ENCODE data around the gene KDM4B.
A peak's percentile ranks its signal among the peaks of the same experiment; 100 is the strongest.

KDM4B gene

DNA sequence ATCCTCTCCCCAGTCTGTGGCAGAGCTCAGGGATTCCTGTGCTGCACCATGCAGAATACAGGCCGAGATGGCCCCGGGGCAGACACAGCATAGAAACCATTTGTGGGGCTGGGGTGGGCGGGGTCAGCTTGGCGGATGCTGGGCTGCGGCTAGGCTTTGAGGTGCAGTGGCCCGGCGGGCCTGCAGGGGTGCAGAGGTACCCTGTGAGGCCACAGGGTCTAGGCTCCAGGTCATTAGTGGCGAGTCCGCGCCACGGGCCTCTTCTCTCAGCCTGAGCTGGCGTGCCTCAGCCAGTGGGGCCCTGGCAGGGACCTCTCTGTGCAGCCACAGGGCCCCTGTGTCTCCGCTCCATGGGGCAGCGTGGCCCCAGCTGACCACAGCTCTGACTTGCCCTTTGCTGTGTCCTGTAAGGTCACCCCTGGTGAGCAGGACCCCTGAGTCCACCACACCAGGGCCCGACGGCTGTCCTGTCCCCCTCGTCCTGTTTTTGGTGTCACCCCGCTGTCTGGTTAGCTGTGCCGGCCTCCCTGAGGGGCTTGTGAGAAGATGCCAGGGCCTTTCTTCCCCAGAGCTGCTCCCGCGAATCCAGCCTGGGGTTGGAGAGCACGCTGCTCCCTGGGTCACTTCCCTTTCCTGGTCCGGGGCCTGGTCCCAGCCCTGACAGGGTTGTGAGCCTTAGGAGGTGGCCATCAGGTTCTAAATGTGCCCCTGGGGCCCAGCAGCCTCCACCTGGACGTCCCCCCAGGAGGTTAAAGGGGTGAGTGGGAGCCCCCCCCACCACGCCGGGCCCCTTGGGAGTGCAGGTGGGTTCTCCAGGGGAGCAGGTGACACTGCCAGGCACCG, 12.1 kb downstream of the KDM4B start:
- peak overlapping the region in 1 of 21 experiments; percentile 15 for H3K27ac ChIP-seq
- H3K4me3 ChIP-seq: no peak overlapping the region

GRCh38 chr19:4981681-4981958, 12.7 kb downstream of the KDM4B start:
- Histone ChIP-seq H3K27ac (no peak overlapping the region), H3K4me3 (no peak overlapping the region)

DNA sequence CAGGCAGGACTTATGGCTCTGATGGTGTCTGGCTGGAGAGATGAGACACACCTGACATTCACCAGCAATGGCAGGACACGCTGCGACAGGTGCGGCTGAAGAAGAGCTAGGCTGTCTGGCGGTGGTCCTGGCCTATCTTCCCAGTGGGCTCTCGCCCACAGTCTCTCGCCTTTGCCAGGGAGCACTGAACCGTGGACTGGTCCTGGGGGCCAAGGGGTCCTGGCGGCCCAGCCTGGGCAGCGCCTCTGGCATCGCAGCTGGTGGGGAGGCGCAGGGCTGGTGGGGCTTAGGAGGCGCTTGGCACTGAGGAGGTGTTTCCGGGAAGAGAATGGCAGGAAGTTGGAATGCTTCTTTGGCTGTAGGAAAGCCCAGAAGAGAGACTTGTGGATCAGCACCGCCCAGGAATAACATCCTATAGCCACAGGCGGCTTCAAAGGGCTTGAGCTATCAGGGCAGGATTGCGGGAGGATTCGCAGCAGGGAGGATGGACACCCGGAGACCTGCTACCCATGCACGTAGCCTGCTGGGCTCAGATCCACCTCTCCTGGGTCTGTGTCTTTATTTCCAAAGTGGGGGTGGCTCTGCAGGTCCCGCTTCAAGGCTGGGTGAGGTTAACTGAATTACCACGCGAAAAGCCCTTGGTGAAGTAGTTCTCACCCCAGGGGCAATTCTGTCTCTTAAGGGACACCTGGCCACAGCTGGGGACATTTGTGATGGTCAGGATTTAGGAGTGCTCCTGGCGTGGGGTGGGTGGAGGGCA, 14.6 kb downstream of the KDM4B start:
- H3K4me3 ChIP-seq: no peak overlapping the region
- H3K27ac ChIP-seq: no peak overlapping the region

DNA sequence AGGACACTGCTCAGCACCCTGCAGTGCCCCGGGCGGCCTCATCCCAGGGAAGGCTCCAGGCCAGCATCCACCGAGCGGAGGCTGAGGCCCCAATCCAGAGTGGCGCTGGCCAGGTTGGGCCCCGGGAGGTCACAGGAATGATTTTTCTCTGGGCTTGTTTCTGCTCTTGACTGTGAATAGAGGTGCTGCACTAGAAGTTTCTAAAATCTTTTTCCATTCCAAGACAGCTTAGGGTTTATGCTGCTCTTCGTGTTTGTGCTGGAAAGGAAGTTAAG, 15.1 kb downstream of the KDM4B start:
- H3K4me3 ChIP-seq: no peak overlapping the region
- H3K27ac ChIP-seq: no peak overlapping the region

- no peak overlapping the region for H3K27ac ChIP-seq
- H3K4me3 ChIP-seq: no peak overlapping the region
These were observed 15.6 kb downstream of the KDM4B start for GRCh38 chr19:4984438-4984990.

DNA sequence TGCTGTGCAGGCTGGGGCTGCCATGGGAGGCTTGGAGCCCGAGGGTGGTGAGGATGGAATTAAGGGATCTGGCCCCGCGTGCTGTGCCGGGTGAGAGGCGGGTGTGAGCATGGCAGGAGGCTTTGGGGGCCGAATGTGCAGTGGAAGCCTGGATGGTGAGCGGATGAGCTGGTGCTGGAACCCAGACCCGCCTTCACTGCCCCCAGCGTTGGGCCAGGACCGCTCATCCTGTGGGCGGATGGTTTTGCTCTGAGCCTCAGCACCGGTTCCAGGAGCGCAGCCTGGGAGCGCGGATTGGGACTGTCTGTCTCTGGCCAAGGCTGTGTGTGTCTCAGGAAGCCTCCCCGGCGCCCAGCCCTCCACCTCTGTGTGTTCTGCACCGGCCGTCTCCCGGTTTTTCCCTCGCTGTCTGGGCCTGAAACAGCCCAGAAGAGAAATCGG, 16.7 kb downstream of the KDM4B start:
- Histone ChIP-seq H3K4me3 (no peak overlapping the region), H3K27ac (no peak overlapping the region)

- no peak overlapping the region for H3K4me3 ChIP-seq
- no peak overlapping the region for H3K27ac ChIP-seq
These were observed 17.1 kb downstream of the KDM4B start for GRCh38 chr19:4986056-4986455.

GRCh38 chr19:4986471-4986891, 17.6 kb downstream of the KDM4B start:
- no peak overlapping the region for H3K27ac ChIP-seq

GRCh38 chr19:4987256-4987655, 18.3 kb downstream of the KDM4B start:
- Histone ChIP-seq H3K4me3 (no peak overlapping the region), H3K27ac (no peak overlapping the region)

More at GRCh38 chr19:4986471-4986891, 17.6 kb downstream of the KDM4B start:
- no peak overlapping the region for H3K4me3 ChIP-seq

GRCh38 chr19:4987692-4988370, 18.9 kb downstream of the KDM4B start:
- Histone ChIP-seq H3K27ac (peak overlapping the region in 1 of 21 experiments; percentile 51), H3K4me3 (no peak overlapping the region)

DNA sequence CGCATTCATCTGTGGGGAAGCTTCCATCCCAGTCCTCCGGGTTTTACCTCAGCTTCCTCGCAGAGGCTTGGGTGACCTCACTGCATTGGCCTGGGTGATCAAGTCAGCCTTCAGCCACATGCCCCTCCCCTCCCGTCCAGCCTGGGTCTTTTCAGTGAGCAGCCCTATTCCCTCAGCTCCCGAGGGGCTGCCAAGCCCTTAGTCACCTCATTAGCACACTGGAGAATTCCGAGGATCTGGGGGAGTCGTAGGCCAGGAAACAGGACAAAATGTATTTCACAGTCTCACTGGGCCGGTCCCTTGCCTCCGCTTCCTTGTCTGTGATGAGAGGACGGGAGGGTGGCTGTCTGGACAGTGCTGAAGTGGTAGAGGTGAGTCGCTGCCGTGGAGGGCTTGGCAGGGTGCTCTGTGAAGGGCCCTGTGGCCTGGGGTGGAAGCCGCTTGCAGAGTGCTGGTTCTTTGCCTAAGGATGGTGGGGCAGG, 19.9 kb downstream of the KDM4B start:
- Histone ChIP-seq H3K4me3 (no peak overlapping the region), H3K27ac (peak overlapping the region in 10 of 21 experiments; percentile 14 to 51 (median 36))

DNA sequence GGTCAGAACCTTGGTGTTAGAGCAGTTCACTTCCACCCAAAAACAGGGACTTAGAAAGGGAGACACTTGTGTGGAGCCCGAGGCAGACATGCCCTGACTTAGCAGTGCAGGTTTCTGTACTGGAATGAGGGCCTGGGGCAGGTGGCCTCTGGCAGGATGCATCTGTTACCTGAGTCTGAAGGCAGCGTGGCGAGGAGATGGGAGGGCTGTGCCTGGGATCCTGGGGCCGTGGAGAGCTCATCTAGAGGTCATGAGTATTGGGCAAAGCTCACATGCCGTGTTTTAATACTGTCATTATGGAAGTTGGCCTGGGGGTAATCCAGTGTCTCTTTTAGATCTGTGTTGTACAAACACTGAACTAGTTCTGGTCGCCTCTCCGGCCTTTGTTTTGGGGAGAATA, 21.4 kb downstream of the KDM4B start:
- no peak overlapping the region for H3K27ac ChIP-seq
- no peak overlapping the region for H3K4me3 ChIP-seq

DNA sequence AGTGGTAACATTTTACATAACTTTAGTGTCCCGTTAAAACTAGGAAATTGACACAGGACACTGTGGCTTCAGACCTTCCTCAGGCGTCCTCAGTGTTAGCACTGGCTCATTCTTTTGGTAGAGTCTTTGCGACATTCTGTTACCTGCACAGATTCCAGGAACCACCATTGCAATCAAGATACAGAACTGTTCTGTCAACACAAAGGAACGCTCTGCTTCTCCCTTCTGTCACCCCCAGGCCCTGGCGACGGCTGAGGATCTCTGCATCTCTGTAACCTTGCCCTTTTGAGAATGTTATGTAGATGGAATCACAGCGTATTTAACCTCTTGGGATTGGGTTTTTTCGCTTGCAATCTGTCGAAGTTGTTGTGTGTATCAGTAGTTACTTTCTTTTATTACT, 22.6 kb downstream of the KDM4B start:
- Histone ChIP-seq H3K27ac (no peak overlapping the region), H3K4me3 (no peak overlapping the region)

GRCh38 chr19:4991996-4992698, 23.2 kb downstream of the KDM4B start:
- Histone ChIP-seq H3K27ac (no peak overlapping the region), H3K4me3 (no peak overlapping the region)

- Histone ChIP-seq H3K27ac (no peak overlapping the region), H3K4me3 (no peak overlapping the region)
These were observed 24.8 kb downstream of the KDM4B start for GRCh38 chr19:4993683-4994082.

- H3K4me3 ChIP-seq: no peak overlapping the region
- no peak overlapping the region for H3K27ac ChIP-seq
These were observed 27.8 kb downstream of the KDM4B start for GRCh38 chr19:4996701-4997100.

DNA sequence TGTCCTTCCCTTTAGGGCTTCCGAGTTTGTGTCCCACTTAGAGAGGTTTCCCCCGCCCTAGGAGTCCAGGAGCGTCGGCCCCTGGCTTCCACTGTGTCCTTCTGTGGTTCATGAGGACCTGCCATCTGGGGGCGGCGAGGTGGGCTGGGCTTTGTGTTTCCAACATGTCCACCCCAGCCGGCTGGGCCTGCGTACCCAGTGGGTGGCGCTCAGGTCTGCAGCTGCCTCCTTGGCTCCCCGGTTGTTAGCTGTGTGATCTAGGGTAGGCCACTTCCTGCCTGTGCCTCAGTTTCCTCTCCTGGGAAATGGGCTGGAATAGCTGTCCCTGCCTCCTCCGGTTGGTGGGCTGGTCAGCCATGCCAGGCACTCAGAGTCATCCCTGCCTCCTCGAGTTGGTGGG, 28.4 kb downstream of the KDM4B start:
- no peak overlapping the region for H3K27ac ChIP-seq
- no peak overlapping the region for H3K4me3 ChIP-seq

- Histone ChIP-seq H3K4me3 (no peak overlapping the region), H3K27ac (no peak overlapping the region)
These were observed 31.3 kb downstream of the KDM4B start for GRCh38 chr19:5000120-5000611.

GRCh38 chr19:5001615-5002014, 32.7 kb downstream of the KDM4B start:
- no peak overlapping the region for H3K27ac ChIP-seq
- no peak overlapping the region for H3K4me3 ChIP-seq

DNA sequence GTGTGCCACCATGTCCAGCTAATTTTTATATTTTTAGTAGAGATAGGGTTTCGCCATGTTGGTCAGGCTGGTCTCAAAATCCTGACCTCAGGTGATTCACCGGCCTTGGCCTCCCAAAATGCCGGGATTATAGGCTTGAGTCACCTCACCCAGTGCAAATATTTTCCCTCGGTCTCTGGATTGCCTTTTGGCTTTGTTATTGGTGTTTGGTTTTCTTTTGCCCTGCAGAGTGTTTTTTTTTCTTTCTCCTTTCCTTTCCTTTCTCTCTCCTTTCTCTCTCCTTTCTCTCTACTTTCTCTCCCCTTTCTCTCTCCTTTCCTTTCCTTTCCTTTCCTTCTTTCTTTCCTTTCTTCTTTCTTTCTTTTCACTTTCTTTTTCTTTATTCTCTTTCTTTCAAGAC, 33.2 kb downstream of the KDM4B start:
- Histone ChIP-seq H3K4me3 (no peak overlapping the region), H3K27ac (peak overlapping the region in 2 of 21 experiments; percentile 1 to 15)

All from skin epidermis (tissue), 12 donors.